Adrenal gland (tissue), 5 donors: Measurements from ENCODE around the gene VSTM2B.

Experiments used
- CTCF ChIP-seq, 6 experiments: fragments of 450-650 bp in 4 of 6; fragments of 200-600 bp in 2 of 6; sonication (generic) in 1 of 6; IDR thresholded peaks; 1 replicate in 5 of 6; 2 replicates in 1 of 6; pipeline versions ENCODE4 v1.5.1 to v1.8.0; 2016 to 2021; ENCODE audit warnings: antibody characterized with exemption in 6 of 6, mild to moderate bottlenecking in 2 of 6, moderate library complexity in 1 of 6
- POLR2A ChIP-seq, 2 donors: fragments of 450-650 bp; IDR thresholded peaks; one replicate each; pipeline ENCODE4 v1.6.1; 2017; ENCODE audit warnings: antibody characterized with exemption in 2 of 2, mild to moderate bottlenecking in 2 of 2, moderate library complexity in 1 of 2
- donor health status: DM: no; HTN: no; CAD: no.

GRCh38 chr19:29598036-29598435, 72.2 kb downstream of the VSTM2B start:
- TF ChIP-seq CTCF (IDR thresholded peaks at IDR 0.05) (no peak), POLR2A (IDR thresholded peaks at IDR 0.05) (no peak)
